HG03103 (cell line): ENCODE results near the gene ADM2.

Source experiments
- ATAC-seq: cut with Tn5 transposase; IDR thresholded peaks from one replicate; pipeline ENCODE4 v1.9.1; 2021; ENCODE audit warnings: low read depth; ENCODE audit not compliant: unreplicated experiment

Gene ADM2

GRCh38 chr22:50522806-50523438 lies 41.6 kb downstream of the ADM2 start:
- ATAC-seq, result no peak

GRCh38 chr22:50523458-50523805 lies 42.1 kb downstream of the ADM2 start:
- ATAC-seq, result no peak

- no peak for ATAC-seq
Measured at GRCh38 chr22:50523806-50524675, 42.7 kb downstream of the ADM2 start.

GRCh38 chr22:50524676-50525103 lies 43.3 kb downstream of the ADM2 start:
- ATAC-seq, result no peak

GRCh38 chr22:50525104-50525857 lies 43.9 kb downstream of the ADM2 start, which contains the start of gene SCO2:
SCO2 (minus strand) TSS chr22:50525598; CDS start chr22:50524411, 1,187 bp downstream.
- ATAC-seq, result peak; percentile 33

- ATAC-seq, result no peak
Measured at GRCh38 chr22:50525858-50526107, 44.4 kb downstream of the ADM2 start.

- ATAC-seq, result peak; percentile 28
Measured at GRCh38 chr22:50526108-50526833, 44.9 kb downstream of the ADM2 start.

GRCh38 chr22:50526834-50527801 lies 45.8 kb downstream of the ADM2 start:
- ATAC-seq, result no peak

GRCh38 chr22:50527921-50528681 lies 46.8 kb downstream of the ADM2 start:
- no peak for ATAC-seq

GRCh38 chr22:50528682-50529415 lies 47.5 kb downstream of the ADM2 start:
- ATAC-seq, result no peak

- ATAC-seq, result no peak
Measured at GRCh38 chr22:50529416-50529896, 48.1 kb downstream of the ADM2 start.

- no peak for ATAC-seq
Measured at GRCh38 chr22:50529897-50530579, 48.7 kb downstream of the ADM2 start, which contains the start of gene TYMP. TYMP (minus strand) TSS chr22:50530012; CDS start chr22:50529709, 303 bp downstream.

GRCh38 chr22:50530580-50530876 lies 49.2 kb downstream of the ADM2 start:
- no peak for ATAC-seq

GRCh38 chr22:50530877-50531545 lies 49.7 kb downstream of the ADM2 start:
- ATAC-seq, result no peak

- no peak for ATAC-seq
Measured at GRCh38 chr22:50531546-50531961, 50.2 kb downstream of the ADM2 start.

GRCh38 chr22:50531962-50532674 lies 50.8 kb downstream of the ADM2 start:
- no peak for ATAC-seq
